Measurements from ENCODE around the gene NR1D1. TPM values are rescaled to one million over a fixed set of nuclear protein-coding genes. Genes with fewer than 3 reads are reported as not detected.

Gene NR1D1
- total and polyA plus RNA-seq, 2 of the 13 experiments (the other 11 are each of a cell fraction or from before 2014, with no cell fraction given): 2.1 to 2.7 TPM

DNA sequence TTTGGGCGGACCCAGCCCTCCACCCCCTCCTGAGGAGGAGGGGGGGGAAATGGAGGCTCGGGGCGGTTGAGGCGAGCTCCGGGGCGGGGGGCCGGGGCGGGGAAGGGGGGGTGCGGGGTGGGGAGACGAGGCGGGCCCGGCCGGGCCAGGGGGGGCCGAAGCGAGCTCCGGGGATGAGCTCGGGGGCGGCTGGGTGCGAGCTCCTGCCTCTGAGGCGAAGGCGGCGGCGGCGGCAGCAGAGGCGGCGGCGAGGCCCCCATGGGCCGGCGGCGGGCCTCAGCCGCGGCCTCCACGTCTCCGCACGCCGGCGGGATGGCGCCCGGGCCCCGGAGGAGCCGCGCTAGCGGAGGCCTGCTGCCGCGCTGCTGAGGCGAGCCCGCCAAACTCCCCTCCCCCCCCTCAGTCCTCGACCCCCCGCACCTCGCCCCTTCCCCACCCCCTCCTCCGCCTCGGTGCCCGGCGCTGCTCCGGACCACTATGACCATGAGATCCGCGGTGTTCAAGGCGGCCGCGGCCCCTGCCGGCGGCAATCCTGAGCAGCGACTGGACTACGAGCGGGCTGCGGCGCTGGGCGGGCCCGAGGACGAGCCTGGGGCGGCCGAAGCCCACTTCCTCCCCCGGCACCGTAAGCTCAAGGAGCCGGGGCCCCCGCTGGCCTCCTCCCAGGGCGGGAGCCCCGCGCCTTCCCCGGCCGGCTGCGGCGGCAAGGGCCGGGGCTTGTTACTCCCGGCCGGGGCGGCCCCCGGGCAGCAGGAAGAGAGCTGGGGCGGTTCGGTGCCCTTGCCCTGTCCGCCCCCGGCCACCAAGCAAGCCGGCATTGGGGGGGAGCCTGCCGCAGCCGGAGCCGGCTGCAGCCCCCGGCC, 22.0 kb upstream of the NR1D1 start (continued):
- TF ChIP-seq, protein P1, sequence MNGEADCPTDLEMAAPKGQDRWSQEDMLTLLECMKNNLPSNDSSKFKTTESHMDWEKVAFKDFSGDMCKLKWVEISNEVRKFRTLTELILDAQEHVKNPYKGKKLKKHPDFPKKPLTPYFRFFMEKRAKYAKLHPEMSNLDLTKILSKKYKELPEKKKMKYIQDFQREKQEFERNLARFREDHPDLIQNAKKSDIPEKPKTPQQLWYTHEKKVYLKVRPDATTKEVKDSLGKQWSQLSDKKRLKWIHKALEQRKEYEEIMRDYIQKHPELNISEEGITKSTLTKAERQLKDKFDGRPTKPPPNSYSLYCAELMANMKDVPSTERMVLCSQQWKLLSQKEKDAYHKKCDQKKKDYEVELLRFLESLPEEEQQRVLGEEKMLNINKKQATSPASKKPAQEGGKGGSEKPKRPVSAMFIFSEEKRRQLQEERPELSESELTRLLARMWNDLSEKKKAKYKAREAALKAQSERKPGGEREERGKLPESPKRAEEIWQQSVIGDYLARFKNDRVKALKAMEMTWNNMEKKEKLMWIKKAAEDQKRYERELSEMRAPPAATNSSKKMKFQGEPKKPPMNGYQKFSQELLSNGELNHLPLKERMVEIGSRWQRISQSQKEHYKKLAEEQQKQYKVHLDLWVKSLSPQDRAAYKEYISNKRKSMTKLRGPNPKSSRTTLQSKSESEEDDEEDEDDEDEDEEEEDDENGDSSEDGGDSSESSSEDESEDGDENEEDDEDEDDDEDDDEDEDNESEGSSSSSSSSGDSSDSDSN (CRISPR knock-in tag; IDR thresholded peaks at IDR 0.05): peak; percentile 55; the same call in 1 of the 2 replicates
- TF ChIP-seq, protein P2, sequence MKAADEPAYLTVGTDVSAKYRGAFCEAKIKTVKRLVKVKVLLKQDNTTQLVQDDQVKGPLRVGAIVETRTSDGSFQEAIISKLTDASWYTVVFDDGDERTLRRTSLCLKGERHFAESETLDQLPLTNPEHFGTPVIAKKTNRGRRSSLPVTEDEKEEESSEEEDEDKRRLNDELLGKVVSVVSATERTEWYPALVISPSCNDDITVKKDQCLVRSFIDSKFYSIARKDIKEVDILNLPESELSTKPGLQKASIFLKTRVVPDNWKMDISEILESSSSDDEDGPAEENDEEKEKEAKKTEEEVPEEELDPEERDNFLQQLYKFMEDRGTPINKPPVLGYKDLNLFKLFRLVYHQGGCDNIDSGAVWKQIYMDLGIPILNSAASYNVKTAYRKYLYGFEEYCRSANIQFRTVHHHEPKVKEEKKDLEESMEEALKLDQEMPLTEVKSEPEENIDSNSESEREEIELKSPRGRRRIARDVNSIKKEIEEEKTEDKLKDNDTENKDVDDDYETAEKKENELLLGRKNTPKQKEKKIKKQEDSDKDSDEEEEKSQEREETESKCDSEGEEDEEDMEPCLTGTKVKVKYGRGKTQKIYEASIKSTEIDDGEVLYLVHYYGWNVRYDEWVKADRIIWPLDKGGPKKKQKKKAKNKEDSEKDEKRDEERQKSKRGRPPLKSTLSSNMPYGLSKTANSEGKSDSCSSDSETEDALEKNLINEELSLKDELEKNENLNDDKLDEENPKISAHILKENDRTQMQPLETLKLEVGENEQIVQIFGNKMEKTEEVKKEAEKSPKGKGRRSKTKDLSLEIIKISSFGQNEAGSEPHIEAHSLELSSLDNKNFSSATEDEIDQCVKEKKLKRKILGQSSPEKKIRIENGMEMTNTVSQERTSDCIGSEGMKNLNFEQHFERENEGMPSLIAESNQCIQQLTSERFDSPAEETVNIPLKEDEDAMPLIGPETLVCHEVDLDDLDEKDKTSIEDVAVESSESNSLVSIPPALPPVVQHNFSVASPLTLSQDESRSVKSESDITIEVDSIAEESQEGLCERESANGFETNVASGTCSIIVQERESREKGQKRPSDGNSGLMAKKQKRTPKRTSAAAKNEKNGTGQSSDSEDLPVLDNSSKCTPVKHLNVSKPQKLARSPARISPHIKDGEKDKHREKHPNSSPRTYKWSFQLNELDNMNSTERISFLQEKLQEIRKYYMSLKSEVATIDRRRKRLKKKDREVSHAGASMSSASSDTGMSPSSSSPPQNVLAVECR (CRISPR knock-in tag; IDR thresholded peaks at IDR 0.05; ENCODE audit: borderline replicate concordance): 0 out of 2 replicates have a peak, but pooled peaks have one; percentile 8
- TF ChIP-seq ZNF883 (CRISPR knock-in tag; IDR thresholded peaks at IDR 0.05; ENCODE audit: not compliant biosample characterization) (peak; percentile 52), SIN3B (IDR thresholded peaks at IDR 0.05; ENCODE audit: low read length) (no peak), HNRNPL (IDR thresholded peaks at IDR 0.05; ENCODE audit: low read depth, low read length) (no peak), PITX1 (CRISPR knock-in tag; IDR thresholded peaks at IDR 0.05) (no peak), ATAD3A (CRISPR knock-in tag; IDR thresholded peaks at IDR 0.05) (no peak), ZNF747 (CRISPR knock-in tag; IDR thresholded peaks at IDR 0.05; ENCODE audit: borderline replicate concordance) (no peak), ZNF547 (CRISPR knock-in tag; IDR thresholded peaks at IDR 0.05) (no peak), PTBP1 (IDR thresholded peaks at IDR 0.05; ENCODE audit: low read depth, low read length, poor library complexity, severe bottlenecking) (no peak)
- TF ChIP-seq, protein P3, sequence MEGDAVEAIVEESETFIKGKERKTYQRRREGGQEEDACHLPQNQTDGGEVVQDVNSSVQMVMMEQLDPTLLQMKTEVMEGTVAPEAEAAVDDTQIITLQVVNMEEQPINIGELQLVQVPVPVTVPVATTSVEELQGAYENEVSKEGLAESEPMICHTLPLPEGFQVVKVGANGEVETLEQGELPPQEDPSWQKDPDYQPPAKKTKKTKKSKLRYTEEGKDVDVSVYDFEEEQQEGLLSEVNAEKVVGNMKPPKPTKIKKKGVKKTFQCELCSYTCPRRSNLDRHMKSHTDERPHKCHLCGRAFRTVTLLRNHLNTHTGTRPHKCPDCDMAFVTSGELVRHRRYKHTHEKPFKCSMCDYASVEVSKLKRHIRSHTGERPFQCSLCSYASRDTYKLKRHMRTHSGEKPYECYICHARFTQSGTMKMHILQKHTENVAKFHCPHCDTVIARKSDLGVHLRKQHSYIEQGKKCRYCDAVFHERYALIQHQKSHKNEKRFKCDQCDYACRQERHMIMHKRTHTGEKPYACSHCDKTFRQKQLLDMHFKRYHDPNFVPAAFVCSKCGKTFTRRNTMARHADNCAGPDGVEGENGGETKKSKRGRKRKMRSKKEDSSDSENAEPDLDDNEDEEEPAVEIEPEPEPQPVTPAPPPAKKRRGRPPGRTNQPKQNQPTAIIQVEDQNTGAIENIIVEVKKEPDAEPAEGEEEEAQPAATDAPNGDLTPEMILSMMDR (CRISPR knock-in tag; IDR thresholded peaks at IDR 0.05): 0 out of 2 replicates have a peak, but pooled peaks have one; percentile 29
